PFSK-1 (cell line): ENCODE results near the gene PDGFC.

ENCODE experiments used
- POLR2AphosphoS5 ChIP-seq: IDR thresholded peaks from 2 replicates; pipeline ENCODE4 v1.6.1; 2012; ENCODE audit warnings: low read depth, mild to moderate bottlenecking, control low read depth, low read length, moderate library complexity
- REST ChIP-seq, 2 experiments: IDR thresholded peaks; 2 replicates each; pipeline versions ENCODE4 v1.6.1 to v1.8.0; 2011 to 2012; ENCODE audit warnings: low read depth in 2 of 2, low read length in 2 of 2, control low read depth in 1 of 2, inconsistent platforms in 1 of 2, mild to moderate bottlenecking in 1 of 2, moderate library complexity in 1 of 2; ENCODE audit not compliant: insufficient read depth in 1 of 2
- SIN3A ChIP-seq: IDR thresholded peaks from 2 replicates; pipeline ENCODE4 v1.6.1; 2012; ENCODE audit warnings: mild to moderate bottlenecking, low read length, moderate library complexity, borderline replicate concordance; ENCODE audit not compliant: insufficient read depth
- TAF1 ChIP-seq: IDR thresholded peaks from 2 replicates; pipeline ENCODE4 v1.6.1; 2012; ENCODE audit warnings: low read length, control low read depth, borderline replicate concordance; ENCODE audit not compliant: insufficient read depth

GRCh38 chr4:156723951-156724668 is 247.5 kb downstream of the PDGFC start:
- no peak for TF ChIP-seq TAF1
- TF ChIP-seq REST (IDR thresholded peaks at IDR 0.05; ENCODE audit: insufficient read depth in 1 of 2, low read depth in 2 of 2, low read length in 2 of 2), result no peak
- no peak for TF ChIP-seq POLR2AphosphoS5
- TF ChIP-seq SIN3A, result no peak
